ENCODE measurements around the gene CACHD1. TPM values are rescaled to one million over a fixed set of nuclear protein-coding genes. Genes with fewer than 3 reads are reported as not detected.
A peak's percentile ranks its signal among the peaks of the same experiment; 100 is the strongest.

CACHD1 gene
- total and polyA plus RNA-seq, 7 donors = 1.1 to 5.8 (median 2.1) TPM

DNA sequence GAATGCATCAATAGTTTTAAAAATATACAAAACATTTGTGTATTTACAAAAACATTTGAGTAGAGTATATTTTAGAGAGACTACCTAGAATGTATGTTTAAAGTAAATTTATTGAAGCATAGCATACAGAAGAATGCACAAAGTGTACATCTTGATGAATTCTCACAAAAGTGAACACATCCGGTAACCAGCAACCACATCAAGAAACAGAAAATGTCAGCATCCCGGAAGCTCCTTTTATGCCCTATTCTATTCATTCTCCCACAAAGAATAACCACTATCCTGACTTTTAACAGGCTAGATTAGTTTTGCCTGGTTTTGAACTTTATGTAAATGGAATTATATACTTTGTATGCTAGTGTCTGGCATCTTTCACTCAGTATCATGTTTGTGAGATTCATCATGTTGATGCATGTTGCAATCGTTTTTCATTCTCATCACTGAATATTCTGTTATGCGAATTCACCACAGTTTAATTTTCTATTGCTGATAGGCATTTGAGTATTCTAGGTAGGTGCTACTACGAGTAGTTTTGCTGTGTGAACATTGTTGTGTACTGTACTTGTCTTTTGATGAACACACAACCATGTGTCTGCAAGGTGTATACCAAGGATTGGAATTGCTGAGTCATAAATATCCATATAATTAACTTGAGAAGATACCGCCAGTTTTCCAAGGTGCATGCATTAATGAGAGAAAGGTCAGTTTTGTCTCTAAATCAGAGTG is 75.4 kb downstream of the CACHD1 start:
- 80 to 89% (median 86%) methylated on average over 6 of the region's 6 CpGs for WGBS, 3 donors
- H3K4me3 ChIP-seq = no peak overlapping the region
- H3K4me1 ChIP-seq = peaks cover 11% of the 10 kb centered on the region
- ATAC-seq (no peak), DNase-seq (no peak)
- H3K36me3 ChIP-seq (ENCODE audit: insufficient read depth in 1 of 2, low read depth in 1 of 2) = no peaks in the 10 kb centered on the region
- no peaks in the 10 kb centered on the region for H3K27me3 ChIP-seq (ENCODE audit: insufficient read depth in 3 of 3, low read length in 2 of 3)
- no peak overlapping the region for H3K27ac ChIP-seq
- TF ChIP-seq CTCF (IDR thresholded peaks at IDR 0.05) = no peak
- intact Hi-C loops (cut with DNase I) = no loop called here
- no peaks in the 10 kb centered on the region for H3K9me3 ChIP-seq

DNA sequence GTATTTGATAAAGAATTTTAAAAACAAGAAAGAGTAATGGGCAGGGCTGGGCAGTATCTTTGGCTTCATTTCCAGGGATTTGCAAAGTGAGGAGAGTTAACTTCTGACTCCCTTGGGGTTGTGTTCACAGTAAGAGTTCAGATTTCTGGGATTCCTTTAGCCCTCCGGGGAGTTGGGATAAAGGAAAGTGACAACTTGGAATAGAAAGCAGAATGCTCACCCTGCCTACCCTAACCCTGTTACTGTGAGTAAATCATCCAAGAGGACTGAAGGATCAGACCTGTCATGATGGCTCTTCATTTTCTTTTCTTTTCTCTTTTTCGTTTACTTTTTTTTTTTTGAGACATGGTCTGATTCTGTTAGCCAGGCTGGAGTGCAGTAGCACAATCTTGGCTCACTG is 76.1 kb downstream of the CACHD1 start:
- no peak overlapping the region for H3K27ac ChIP-seq
- no peak for TF ChIP-seq CTCF (IDR thresholded peaks at IDR 0.05)
- ATAC-seq (no peak), DNase-seq (no peak)
- H3K36me3 ChIP-seq (ENCODE audit: insufficient read depth in 1 of 2, low read depth in 1 of 2) = no peaks in the 10 kb centered on the region
- H3K27me3 ChIP-seq (ENCODE audit: insufficient read depth in 3 of 3, low read length in 2 of 3) = no peaks in the 10 kb centered on the region
- no peaks in the 10 kb centered on the region for H3K9me3 ChIP-seq
- intact Hi-C loops (cut with DNase I) = no loop called here
- peaks cover 11% of the 10 kb centered on the region for H3K4me1 ChIP-seq
- no peak overlapping the region for H3K4me3 ChIP-seq
- WGBS, 3 donors = 20 to 34% (median 22%) methylated on average over 2 of the region's 2 CpGs

DNA sequence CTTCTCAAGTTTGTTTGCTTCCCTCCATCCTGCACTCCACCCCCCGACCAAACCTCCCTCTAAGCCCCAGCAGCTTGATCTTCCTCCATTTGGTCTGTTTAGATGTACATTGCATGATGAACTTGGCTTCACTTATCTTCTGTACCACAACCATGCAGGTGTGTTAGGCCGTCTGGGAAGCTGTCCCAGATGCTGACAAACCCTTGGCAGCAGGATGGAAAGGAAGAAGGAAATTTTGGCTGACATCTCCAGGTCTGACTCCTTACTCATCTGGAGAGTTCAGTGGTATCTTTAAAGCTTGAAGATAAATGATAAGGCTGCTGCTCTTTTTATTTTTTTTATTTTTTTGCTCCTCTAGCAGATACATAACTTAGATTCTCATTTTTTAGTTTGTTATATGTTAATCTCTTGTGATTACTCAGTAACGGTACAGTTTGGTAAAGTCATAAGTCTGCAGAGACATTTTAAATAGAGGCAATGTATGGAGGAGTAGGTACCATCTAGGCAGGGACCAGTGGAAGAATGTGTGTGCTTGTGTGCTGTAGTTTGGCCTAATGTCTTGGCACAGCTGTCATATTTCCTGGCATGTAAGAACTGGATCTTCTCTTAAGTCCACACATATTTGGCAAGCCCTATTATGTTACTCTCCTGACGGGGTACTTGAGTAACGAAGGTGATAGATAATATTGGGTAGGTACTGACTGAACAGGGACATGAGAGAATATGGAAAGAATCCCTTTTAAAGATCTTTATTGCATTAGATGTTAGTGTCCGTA is 79.7 kb downstream of the CACHD1 start:
- 29 to 50% (median 36%) methylated on average over 6 of the region's 6 CpGs for WGBS, 3 donors
- TF ChIP-seq CTCF (IDR thresholded peaks at IDR 0.05) = no peak
- H3K27ac ChIP-seq = no peak overlapping the region
- intact Hi-C loops (cut with DNase I) = loop anchor here in 1 of 2 donors (1.0 kb wide), 1 partner anchor 131 kb away; no protein-coding TSS in a partner anchor
- no peaks in the 10 kb centered on the region for H3K9me3 ChIP-seq
- peaks cover 20% of the 10 kb centered on the region for H3K4me1 ChIP-seq
- H3K4me3 ChIP-seq = no peak overlapping the region
- no peaks in the 10 kb centered on the region for H3K27me3 ChIP-seq (ENCODE audit: insufficient read depth in 3 of 3, low read length in 2 of 3)
- ATAC-seq = peak; percentile 37 to 70 (median 50)
- H3K36me3 ChIP-seq (ENCODE audit: insufficient read depth in 1 of 2, low read depth in 1 of 2) = no peaks in the 10 kb centered on the region
- DNase-seq = no peak

DNA sequence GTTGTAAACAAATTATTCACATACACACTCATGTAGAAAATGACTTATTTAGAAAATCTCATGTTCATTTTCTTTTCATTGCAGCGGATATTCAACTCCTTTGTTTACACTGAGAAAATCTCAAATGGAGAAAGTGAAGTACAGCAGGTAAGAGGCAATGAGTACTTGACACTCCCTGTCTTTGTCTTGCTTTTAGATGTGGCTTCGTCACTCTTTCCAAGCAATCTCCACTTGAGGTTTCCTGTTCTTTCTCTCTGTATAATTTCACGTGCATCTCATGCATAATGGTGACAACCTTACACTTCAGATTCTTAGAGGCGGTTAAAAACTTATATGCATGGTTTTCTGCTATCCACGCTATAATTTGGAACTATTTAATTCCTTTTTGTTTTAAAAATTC is 80.6 kb downstream of the CACHD1 start:
- 87 to 90% (median 87%) methylated on average over 5 of the region's 5 CpGs for WGBS, 3 donors
- Histone ChIP-seq H3K4me1 (peaks cover 20% of the 10 kb centered on the region), H3K9me3 (no peaks in the 10 kb centered on the region), H3K4me3 (no peak overlapping the region), H3K27ac (no peak overlapping the region), H3K27me3 (ENCODE audit: insufficient read depth in 3 of 3, low read length in 2 of 3) (no peaks in the 10 kb centered on the region), H3K36me3 (ENCODE audit: insufficient read depth in 1 of 2, low read depth in 1 of 2) (no peaks in the 10 kb centered on the region)
- ATAC-seq = no peak
- no peak for DNase-seq
- intact Hi-C loops (cut with DNase I) = no loop called here
- TF ChIP-seq CTCF (IDR thresholded peaks at IDR 0.05) = no peak
